GM12878 (cell line): ENCODE measurements around the gene NCMAP. TPM values are rescaled to one million over a fixed set of nuclear protein-coding genes. Genes with fewer than 3 reads are reported as not detected.

Source experiments
- BMI1 ChIP-seq: fragments of 450-650 bp; IDR thresholded peaks from 2 replicates; pipeline ENCODE4 v1.6.1; 2016; ENCODE audit warnings: mild to moderate bottlenecking, moderate library complexity, borderline replicate concordance
- CBX5 ChIP-seq: sonication (generic); IDR thresholded peaks from 2 replicates; pipeline ENCODE4 v1.6.1; 2016; ENCODE audit warnings: low read depth, moderate library complexity, mild to moderate bottlenecking, inconsistent platforms
- CHD1 ChIP-seq: IDR thresholded peaks from 2 replicates; pipeline ENCODE4 v1.6.1; 2012; ENCODE audit warnings: low read depth, low read length, improper control_type of control experiment
- E4F1 ChIP-seq: fragments of 450-650 bp; IDR thresholded peaks from 2 replicates; pipeline ENCODE4 v1.6.1; 2018; ENCODE audit warnings: borderline replicate concordance, mild to moderate bottlenecking; ENCODE audit not compliant: partially characterized antibody
- GATAD2B ChIP-seq: fragments of 450-650 bp; conservative IDR thresholded peaks from 2 replicates; pipeline ENCODE4 v1.6.1; 2017; ENCODE audit warnings: low read depth, mild to moderate bottlenecking, moderate library complexity
- NFYB ChIP-seq: IDR thresholded peaks from 2 replicates; pipeline ENCODE4 v1.6.1; 2011; ENCODE audit warnings: low read depth, mild to moderate bottlenecking, low read length, improper control_type of control experiment, moderate library complexity; ENCODE audit not compliant: insufficient read depth
- RBBP5 ChIP-seq: fragments of 200-600 bp; sonication (generic); conservative IDR thresholded peaks from 2 replicates; pipeline ENCODE4 v1.6.1; 2016
- SKIL ChIP-seq: fragments of 450-650 bp; IDR thresholded peaks from 2 replicates; pipeline ENCODE4 v1.6.1; 2017; ENCODE audit warnings: mild to moderate bottlenecking, low read depth, inconsistent platforms; ENCODE audit not compliant: poor library complexity, severe bottlenecking
- ZNF217 ChIP-seq: fragments of 450-650 bp; IDR thresholded peaks from 2 replicates; pipeline ENCODE4 v1.6.1; 2017; ENCODE audit warnings: antibody characterized with exemption, mild to moderate bottlenecking
- polyA plus RNA-seq, 11 experiments: library from polyadenylated mRNA; depleted of rRNA in 4 of 11; unstranded in 6 of 11; stranded (reverse) in 5 of 11; fragments of >200 nt; fragmentation: Nextera tagmentation in 4 of 11; fragmentation: Illumina TruSeq in 1 of 11; extraction: Ambion mirVana in 4 of 11; extraction: Trizol in 1 of 11; gene quantifications; 1 replicate in 1 of 11; 2 replicates in 10 of 11; pipeline versions ENCODE4 v1.2.1 to v1.2.3, GENCODE V29; 2011 to 2016; ENCODE audit warnings: inconsistent platforms in 2 of 11, missing spikeins in 2 of 11, low read depth in 1 of 11
- total RNA-seq, 4 experiments: library from RNA; depleted of rRNA in 3 of 4; stranded (reverse); fragments of >200 nt in 3 of 4; fragmentation: Illumina TruSeq in 1 of 4; extraction: Trizol in 1 of 4; gene quantifications; 2 replicates each; pipeline versions ENCODE4 v1.2.1 to v1.2.3, GENCODE V29; 2013 to 2021
- TF ChIP-seq, protein P1 (sequence below): fragments of 450-650 bp; formaldehyde crosslinking; IDR thresholded peaks from 2 replicates; pipeline ENCODE4 v1.4.0; 2022; ENCODE audit warnings: mild to moderate bottlenecking, moderate library complexity
- TF ChIP-seq, protein P2 (sequence below): fragments of 450-650 bp; IDR thresholded peaks from 2 replicates; pipeline ENCODE4 v1.6.1; 2017; ENCODE audit warnings: mild to moderate bottlenecking, moderate library complexity

NCMAP gene
- total and polyA plus RNA-seq, 10 of the 15 experiments (the other 5 are each of a cell fraction or from before 2014, with no cell fraction given) = not detected

GRCh38 chr1:24558902-24559791, 3.3 kb downstream of the NCMAP start (continued):
- TF ChIP-seq E4F1 (no peak), ZNF217 (no peak), NFYB (no peak), BMI1 (no peak), SKIL (no peak), GATAD2B (no peak), CBX5 (no peak), RBBP5 (no peak), CHD1 (no peak)
- TF ChIP-seq, protein P1, sequence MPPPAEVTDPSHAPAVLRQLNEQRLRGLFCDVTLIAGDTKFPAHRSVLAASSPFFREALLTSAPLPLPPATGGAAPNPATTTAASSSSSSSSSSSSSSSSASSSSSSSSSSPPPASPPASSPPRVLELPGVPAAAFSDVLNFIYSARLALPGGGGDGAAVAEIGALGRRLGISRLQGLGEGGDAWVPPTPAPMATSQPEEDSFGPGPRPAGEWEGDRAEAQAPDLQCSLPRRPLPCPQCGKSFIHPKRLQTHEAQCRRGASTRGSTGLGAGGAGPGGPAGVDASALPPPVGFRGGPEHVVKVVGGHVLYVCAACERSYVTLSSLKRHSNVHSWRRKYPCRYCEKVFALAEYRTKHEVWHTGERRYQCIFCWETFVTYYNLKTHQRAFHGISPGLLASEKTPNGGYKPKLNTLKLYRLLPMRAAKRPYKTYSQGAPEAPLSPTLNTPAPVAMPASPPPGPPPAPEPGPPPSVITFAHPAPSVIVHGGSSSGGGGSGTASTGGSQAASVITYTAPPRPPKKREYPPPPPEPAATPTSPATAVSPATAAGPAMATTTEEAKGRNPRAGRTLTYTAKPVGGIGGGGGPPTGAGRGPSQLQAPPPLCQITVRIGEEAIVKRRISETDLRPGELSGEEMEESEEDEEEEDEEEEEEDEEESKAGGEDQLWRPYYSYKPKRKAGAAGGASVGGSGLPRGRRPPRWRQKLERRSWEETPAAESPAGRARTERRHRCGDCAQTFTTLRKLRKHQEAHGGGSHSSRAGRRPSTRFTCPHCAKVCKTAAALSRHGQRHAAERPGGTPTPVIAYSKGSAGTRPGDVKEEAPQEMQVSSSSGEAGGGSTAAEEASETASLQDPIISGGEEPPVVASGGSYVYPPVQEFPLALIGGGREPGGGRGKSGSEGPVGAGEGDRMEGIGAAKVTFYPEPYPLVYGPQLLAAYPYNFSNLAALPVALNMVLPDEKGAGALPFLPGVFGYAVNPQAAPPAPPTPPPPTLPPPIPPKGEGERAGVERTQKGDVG (CRISPR knock-in tag) = no peak
- TF ChIP-seq, protein P2, sequence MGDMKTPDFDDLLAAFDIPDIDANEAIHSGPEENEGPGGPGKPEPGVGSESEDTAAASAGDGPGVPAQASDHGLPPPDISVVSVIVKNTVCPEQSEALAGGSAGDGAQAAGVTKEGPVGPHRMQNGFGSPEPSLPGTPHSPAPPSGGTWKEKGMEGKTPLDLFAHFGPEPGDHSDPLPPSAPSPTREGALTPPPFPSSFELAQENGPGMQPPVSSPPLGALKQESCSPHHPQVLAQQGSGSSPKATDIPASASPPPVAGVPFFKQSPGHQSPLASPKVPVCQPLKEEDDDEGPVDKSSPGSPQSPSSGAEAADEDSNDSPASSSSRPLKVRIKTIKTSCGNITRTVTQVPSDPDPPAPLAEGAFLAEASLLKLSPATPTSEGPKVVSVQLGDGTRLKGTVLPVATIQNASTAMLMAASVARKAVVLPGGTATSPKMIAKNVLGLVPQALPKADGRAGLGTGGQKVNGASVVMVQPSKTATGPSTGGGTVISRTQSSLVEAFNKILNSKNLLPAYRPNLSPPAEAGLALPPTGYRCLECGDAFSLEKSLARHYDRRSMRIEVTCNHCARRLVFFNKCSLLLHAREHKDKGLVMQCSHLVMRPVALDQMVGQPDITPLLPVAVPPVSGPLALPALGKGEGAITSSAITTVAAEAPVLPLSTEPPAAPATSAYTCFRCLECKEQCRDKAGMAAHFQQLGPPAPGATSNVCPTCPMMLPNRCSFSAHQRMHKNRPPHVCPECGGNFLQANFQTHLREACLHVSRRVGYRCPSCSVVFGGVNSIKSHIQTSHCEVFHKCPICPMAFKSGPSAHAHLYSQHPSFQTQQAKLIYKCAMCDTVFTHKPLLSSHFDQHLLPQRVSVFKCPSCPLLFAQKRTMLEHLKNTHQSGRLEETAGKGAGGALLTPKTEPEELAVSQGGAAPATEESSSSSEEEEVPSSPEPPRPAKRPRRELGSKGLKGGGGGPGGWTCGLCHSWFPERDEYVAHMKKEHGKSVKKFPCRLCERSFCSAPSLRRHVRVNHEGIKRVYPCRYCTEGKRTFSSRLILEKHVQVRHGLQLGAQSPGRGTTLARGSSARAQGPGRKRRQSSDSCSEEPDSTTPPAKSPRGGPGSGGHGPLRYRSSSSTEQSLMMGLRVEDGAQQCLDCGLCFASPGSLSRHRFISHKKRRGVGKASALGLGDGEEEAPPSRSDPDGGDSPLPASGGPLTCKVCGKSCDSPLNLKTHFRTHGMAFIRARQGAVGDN = no peak
